BLaER1 treated with 17β-estradiol and CSF1 and Interleukin-3, amounts not matched to agents 10 nM and 100 nM (cell line): ENCODE data around the gene CTIF.
A peak's percentile ranks its signal among the peaks of the same experiment; 100 is the strongest.

Experiments used
- H3K27ac ChIP-seq, 11 experiments: shearing (Covaris generic); formaldehyde crosslinking; 2 replicates each; pipeline ENCODE4 v1.8.1; 2022
- H3K27me3 ChIP-seq, 11 experiments: shearing (Covaris generic); formaldehyde crosslinking; 2 replicates each; pipeline ENCODE4 v1.8.1; 2022
- H3K36me3 ChIP-seq, 11 experiments: shearing (Covaris generic); formaldehyde crosslinking; 2 replicates each; pipeline ENCODE4 v1.8.1; 2022
- H3K4me1 ChIP-seq, 10 experiments: shearing (Covaris generic); formaldehyde crosslinking; 2 replicates each; pipeline ENCODE4 v1.8.1; 2022
- H3K4me2 ChIP-seq, 11 experiments: shearing (Covaris generic); formaldehyde crosslinking; 2 replicates each; pipeline ENCODE4 v1.8.1; 2022
- H3K4me3 ChIP-seq, 10 experiments: shearing (Covaris generic); formaldehyde crosslinking; 2 replicates each; pipeline ENCODE4 v1.8.1; 2022
- H3K9ac ChIP-seq, 11 experiments: shearing (Covaris generic); formaldehyde crosslinking; 2 replicates each; pipeline ENCODE4 v1.8.1; 2022
- H3K9me3 ChIP-seq, 11 experiments: shearing (Covaris generic); formaldehyde crosslinking; replicated peaks in 1 of 11; 2 replicates each; pipeline ENCODE4 v1.8.1; 2022
- H4K20me1 ChIP-seq, 11 experiments: shearing (Covaris generic); formaldehyde crosslinking; 2 replicates each; pipeline ENCODE4 v1.8.1; 2022
- Cebpa-rat ChIP-seq, 11 experiments: shearing (Covaris generic); IDR thresholded peaks; 2 replicates each; pipeline ENCODE4 v1.8.1; 2022

Gene CTIF

GRCh38 chr18:48834413-48835031 is 295.7 kb downstream of the CTIF start:
- no peaks in the 10 kb centered on the region for H3K27me3 ChIP-seq
- H3K27ac ChIP-seq: peak overlapping the region in 10 of 11 experiments; percentile 58 to 78 (median 68); a peak in 20 of 22 replicates
- H3K4me3 ChIP-seq: peak overlapping the region in 6 of 10 experiments; percentile 34 to 64 (median 52); a peak in 10 of 20 replicates
- H3K9ac ChIP-seq: peak overlapping the region in 10 of 11 experiments; percentile 29 to 75 (median 56); a peak in 16 of 22 replicates
- TF ChIP-seq Cebpa-rat (IDR thresholded peaks at IDR 0.05): no peak
- peak overlapping the region; percentile 84 to 100 (median 97) for H3K4me2 ChIP-seq
- no peaks in the 10 kb centered on the region for H3K9me3 ChIP-seq
- H3K4me1 ChIP-seq: peaks cover 100% of the 10 kb centered on the region in 10 experiments
- no peaks in the 10 kb centered on the region for H3K36me3 ChIP-seq
- peaks cover 0 to 12% (median 0%) of the 10 kb centered on the region in 11 experiments; a peak in 3 of 22 replicates for H4K20me1 ChIP-seq

GRCh38 chr18:48835119-48835518 is 296.3 kb downstream of the CTIF start:
- H3K9me3 ChIP-seq: no peaks in the 10 kb centered on the region
- peak overlapping the region in 10 of 11 experiments; percentile 1 to 78 (median 68); a peak in 16 of 22 replicates for H3K27ac ChIP-seq
- no peaks in the 10 kb centered on the region for H3K36me3 ChIP-seq
- no peak for TF ChIP-seq Cebpa-rat (IDR thresholded peaks at IDR 0.05)
- H3K9ac ChIP-seq: peak overlapping the region in 5 of 11 experiments; percentile 4 to 75 (median 61); a peak in 6 of 22 replicates
- peak overlapping the region in 3 of 10 experiments; percentile 6 to 48 (median 34); a peak in 2 of 20 replicates for H3K4me3 ChIP-seq
- H3K4me1 ChIP-seq: peaks cover 100% of the 10 kb centered on the region in 10 experiments
- H4K20me1 ChIP-seq: peaks cover 0 to 11% (median 0%) of the 10 kb centered on the region in 11 experiments; a peak in 3 of 22 replicates
- H3K27me3 ChIP-seq: no peaks in the 10 kb centered on the region
- peak overlapping the region; percentile 84 to 100 (median 97) for H3K4me2 ChIP-seq

GRCh38 chr18:48835745-48836170 is 296.9 kb downstream of the CTIF start:
- no peaks in the 10 kb centered on the region for H3K36me3 ChIP-seq
- peak overlapping the region; percentile 84 to 100 (median 97) for H3K4me2 ChIP-seq
- 0 out of 22 replicates have a peak overlapping the region, but pooled peaks of 1 of the 11 experiments have one; percentile 41 for H3K27ac ChIP-seq
- H4K20me1 ChIP-seq: peaks cover 0 to 11% (median 0%) of the 10 kb centered on the region in 11 experiments; a peak in 3 of 22 replicates
- TF ChIP-seq Cebpa-rat (IDR thresholded peaks at IDR 0.05): no peak
- H3K9ac ChIP-seq: no peak overlapping the region
- no peaks in the 10 kb centered on the region for H3K9me3 ChIP-seq
- no peaks in the 10 kb centered on the region for H3K27me3 ChIP-seq
- H3K4me3 ChIP-seq: no peak overlapping the region
- peaks cover 100% of the 10 kb centered on the region in 10 experiments for H3K4me1 ChIP-seq

- H3K36me3 ChIP-seq: no peaks in the 10 kb centered on the region
- H4K20me1 ChIP-seq: peaks cover 0 to 11% (median 0%) of the 10 kb centered on the region in 11 experiments; a peak in 3 of 22 replicates
- H3K27me3 ChIP-seq: no peaks in the 10 kb centered on the region
- no peaks in the 10 kb centered on the region for H3K9me3 ChIP-seq
- no peak for TF ChIP-seq Cebpa-rat (IDR thresholded peaks at IDR 0.05)
- peak overlapping the region in 5 of 11 experiments; percentile 13 to 46 (median 34); a peak in 6 of 22 replicates for H3K9ac ChIP-seq
- peak overlapping the region; percentile 73 to 100 (median 97) for H3K4me2 ChIP-seq
- H3K4me3 ChIP-seq: no peak overlapping the region; a peak in 1 of 20 replicates
- H3K27ac ChIP-seq: peak overlapping the region in 7 of 11 experiments; percentile 8 to 41 (median 34); a peak in 8 of 22 replicates
- H3K4me1 ChIP-seq: peaks cover 100% of the 10 kb centered on the region in 10 experiments
These were observed 297.5 kb downstream of the CTIF start for GRCh38 chr18:48836231-48836805.

GRCh38 chr18:48836806-48837615 is 298.2 kb downstream of the CTIF start:
- Histone ChIP-seq H3K9me3 (no peaks in the 10 kb centered on the region), H3K27ac (peak overlapping the region in 6 of 11 experiments; percentile 8 to 41 (median 34); a peak in 5 of 22 replicates), H4K20me1 (peaks cover 0 to 11% (median 0%) of the 10 kb centered on the region in 11 experiments; a peak in 3 of 22 replicates), H3K4me1 (peaks cover 100% of the 10 kb centered on the region in 10 experiments), H3K9ac (peak overlapping the region in 7 of 11 experiments; percentile 3 to 53 (median 34); a peak in 10 of 22 replicates), H3K27me3 (no peaks in the 10 kb centered on the region), H3K4me3 (peak overlapping the region in 1 of 10 experiments; percentile 17; a peak in 3 of 20 replicates), H3K36me3 (no peaks in the 10 kb centered on the region), H3K4me2 (peak overlapping the region; percentile 73 to 100 (median 97))
- no peak for TF ChIP-seq Cebpa-rat (IDR thresholded peaks at IDR 0.05)

- no peaks in the 10 kb centered on the region for H3K27me3 ChIP-seq
- peak overlapping the region in 5 of 11 experiments; percentile 2 to 37 (median 20); a peak in 4 of 22 replicates for H3K27ac ChIP-seq
- no peak for TF ChIP-seq Cebpa-rat (IDR thresholded peaks at IDR 0.05)
- H3K36me3 ChIP-seq: no peaks in the 10 kb centered on the region
- peaks cover 0 to 11% (median 0%) of the 10 kb centered on the region in 11 experiments; a peak in 3 of 22 replicates for H4K20me1 ChIP-seq
- H3K4me2 ChIP-seq: peak overlapping the region; percentile 73 to 100 (median 97)
- H3K4me1 ChIP-seq: peaks cover 100% of the 10 kb centered on the region in 10 experiments
- no peaks in the 10 kb centered on the region for H3K9me3 ChIP-seq
- H3K4me3 ChIP-seq: no peak overlapping the region; a peak in 2 of 20 replicates
- H3K9ac ChIP-seq: peak overlapping the region in 6 of 11 experiments; percentile 1 to 53 (median 30); a peak in 7 of 22 replicates
These were observed 298.8 kb downstream of the CTIF start for GRCh38 chr18:48837676-48838075.

GRCh38 chr18:48838166-48838775 is 299.4 kb downstream of the CTIF start:
- no peaks in the 10 kb centered on the region for H3K36me3 ChIP-seq
- H4K20me1 ChIP-seq: peaks cover 0 to 11% (median 0%) of the 10 kb centered on the region in 11 experiments; a peak in 3 of 22 replicates
- H3K4me3 ChIP-seq: peak overlapping the region in 1 of 10 experiments; percentile 1; a peak in 1 of 20 replicates
- H3K9ac ChIP-seq: peak overlapping the region in 10 of 11 experiments; percentile 1 to 54 (median 40); a peak in 14 of 22 replicates
- no peak for TF ChIP-seq Cebpa-rat (IDR thresholded peaks at IDR 0.05)
- H3K27ac ChIP-seq: peak overlapping the region in 7 of 11 experiments; percentile 9 to 90 (median 49); a peak in 12 of 22 replicates
- no peaks in the 10 kb centered on the region for H3K9me3 ChIP-seq
- H3K4me1 ChIP-seq: peaks cover 100% of the 10 kb centered on the region in 10 experiments
- peak overlapping the region; percentile 73 to 100 (median 97) for H3K4me2 ChIP-seq
- no peaks in the 10 kb centered on the region for H3K27me3 ChIP-seq
